ENCODE measurements around the gene DENND1A.
"Not testable (repeated sequence)": the region's sequence is repeated elsewhere in the genome, so short reads cannot be mapped to it uniquely, and the experiment has no call there.

Gene DENND1A

GRCh38 chr9:123445981-123446610, 483.8 kb downstream of the DENND1A start:
- DNase-seq: no peak

GRCh38 chr9:123445116-123445515, 484.8 kb downstream of the DENND1A start:
- no peak for DNase-seq

GRCh38 chr9:123441769-123442168, 488.2 kb downstream of the DENND1A start:
- no peak for DNase-seq

- DNase-seq: no peak
Measured at GRCh38 chr9:123440256-123440655, 489.7 kb downstream of the DENND1A start.

GRCh38 chr9:123438821-123439220, 491.1 kb downstream of the DENND1A start:
- DNase-seq: no peak

- DNase-seq: no peak
Measured at GRCh38 chr9:123438321-123438720, 491.6 kb downstream of the DENND1A start.

GRCh38 chr9:123437201-123437600, 492.7 kb downstream of the DENND1A start:
- DNase-seq: no peak

- no peak for DNase-seq
Measured at GRCh38 chr9:123435471-123435870, 494.5 kb downstream of the DENND1A start.

GRCh38 chr9:123434619-123435240, 495.2 kb downstream of the DENND1A start:
- no peak for DNase-seq

- DNase-seq: no peak
Measured at GRCh38 chr9:123432331-123433236, 497.3 kb downstream of the DENND1A start.

GRCh38 chr9:123431581-123431980, 498.3 kb downstream of the DENND1A start:
- DNase-seq: no peak

- DNase-seq: not testable (repeated sequence)
Measured at GRCh38 chr9:123428450-123428849, 501.5 kb downstream of the DENND1A start.

GRCh38 chr9:123426406-123426805, 503.5 kb downstream of the DENND1A start:
- no peak for DNase-seq

- no peak for DNase-seq
Measured at GRCh38 chr9:123425836-123426365, 504.0 kb downstream of the DENND1A start.

- no peak for DNase-seq
Measured at GRCh38 chr9:123425261-123425821, 504.6 kb downstream of the DENND1A start.

- DNase-seq: no peak
Measured at GRCh38 chr9:123424552-123425225, 505.2 kb downstream of the DENND1A start.

GRCh38 chr9:123424131-123424530, 505.8 kb downstream of the DENND1A start:
- DNase-seq: no peak

GRCh38 chr9:123423311-123423640, 506.6 kb downstream of the DENND1A start:
- DNase-seq: no peak

GRCh38 chr9:123422635-123423310, 507.2 kb downstream of the DENND1A start:
- DNase-seq: no peak

- no peak for DNase-seq
Measured at GRCh38 chr9:123421801-123422455, 508.0 kb downstream of the DENND1A start.

GRCh38 chr9:123421186-123421585, 508.7 kb downstream of the DENND1A start:
- no peak for DNase-seq

All from AML-193 (cell line).